ENCODE measurements around the gene RPL36AL. TPM values are rescaled to one million over a fixed set of nuclear protein-coding genes. Genes with fewer than 3 reads are reported as not detected.

RPL36AL gene
- total and polyA plus RNA-seq, 3 experiments from 2014 or later = 236 to 709 (median 273) TPM

DNA sequence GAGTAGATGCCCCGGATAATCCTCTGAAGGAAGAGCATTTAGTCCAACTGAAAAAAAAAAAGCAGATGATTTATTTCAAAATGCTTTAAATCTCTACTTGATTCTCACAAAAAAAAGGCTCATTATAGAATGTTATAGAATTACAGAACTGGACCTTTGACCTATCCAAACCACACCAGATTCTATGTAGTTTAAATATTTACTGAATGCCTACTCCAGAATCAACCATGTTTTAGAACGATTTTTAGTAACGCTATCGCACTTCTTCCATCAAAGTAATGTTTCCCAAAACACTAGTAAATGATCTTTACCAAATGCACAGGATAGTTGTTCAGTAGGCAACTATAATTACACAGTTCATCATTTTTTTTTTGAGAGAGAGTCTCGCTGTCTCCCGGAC, 36.8 kb downstream of the RPL36AL start:
- CTCF ChIA-PET = interaction anchor here (4.7 kb wide), 1 partner anchor 37 kb away, joined by 44 read pairs; the partner anchor contains the start of genes MGAT2 and RPL36AL
- H3K27ac ChIP-seq (ENCODE audit: low read depth, low read length) = no peak overlapping the region
- peaks cover 60 to 81% (median 66%) of the 10 kb centered on the region in 3 donors for H3K4me1 Mint-ChIP-seq

GRCh38 chr14:49582113-49582977, 38.1 kb downstream of the RPL36AL start:
- H3K27me3 ChIP-seq (ENCODE audit: insufficient read depth, low read length, poor library complexity, severe bottlenecking) = no peaks in the 10 kb centered on the region
- H3K4me1 Mint-ChIP-seq = peaks cover 65 to 90% (median 73%) of the 10 kb centered on the region in 3 donors
- no peak overlapping the region for H3K27ac ChIP-seq (ENCODE audit: low read depth, low read length)
- POLR2A ChIA-PET = no interaction called here
- H3K4me3 Mint-ChIP-seq = peak overlapping the region in 6 of 7 donors; percentile 4 to 37 (median 22)
- H3K27me3 Mint-ChIP-seq = peaks cover 0 to 9% of the 10 kb centered on the region in 2 donors
- peaks cover 36% of the 10 kb centered on the region for H3K4me1 ChIP-seq (ENCODE audit: insufficient read depth, low read length)
- peaks cover 0 to 4% (median 3%) of the 10 kb centered on the region in 5 donors for H3K9me3 Mint-ChIP-seq
- peaks cover 10 to 70% (median 23%) of the 10 kb centered on the region in 3 donors for H3K36me3 Mint-ChIP-seq
- CTCF ChIA-PET = interaction anchor here (0.6 kb wide), 1 partner anchor 45 kb away, joined by 5 read pairs; no protein-coding TSS in a partner anchor
- DNase-seq = peak in 1 of 5 donors; percentile 11
- H3K4me3 ChIP-seq (ENCODE audit: low read length) = no peak overlapping the region
- H3K9me3 ChIP-seq (ENCODE audit: low read length) = no peaks in the 10 kb centered on the region
- peaks cover 17% of the 10 kb centered on the region for H3K36me3 ChIP-seq (ENCODE audit: insufficient read depth, low read length)
- H3K27ac Mint-ChIP-seq = peak overlapping the region; percentile 21 to 100 (median 82)

More for the DNA sequence above, 36.8 kb downstream of the RPL36AL start:
- POLR2A ChIA-PET = interaction anchor here (0.7 to 4.1 kb wide), 2 partner anchors 52 to 184 kb away, joined by 4 to 28 read pairs; partner anchors contain the start of genes DNAAF2 and KLHDC2
- Mint-ChIP-seq H3K4me3 (peak overlapping the region; percentile 87 to 96 (median 92)), H3K27ac (peak overlapping the region; percentile 92 to 100 (median 98)), H3K27me3 (peaks cover 0 to 9% of the 10 kb centered on the region in 2 donors), H3K9me3 (peaks cover 0 to 4% (median 3%) of the 10 kb centered on the region in 5 donors), H3K36me3 (peaks cover 10 to 62% (median 20%) of the 10 kb centered on the region in 3 donors)
- H3K27me3 ChIP-seq (ENCODE audit: insufficient read depth, low read length, poor library complexity, severe bottlenecking) = no peaks in the 10 kb centered on the region
- H3K9me3 ChIP-seq (ENCODE audit: low read length) = no peaks in the 10 kb centered on the region
- peaks cover 12% of the 10 kb centered on the region for H3K36me3 ChIP-seq (ENCODE audit: insufficient read depth, low read length)
- DNase-seq = no peak
- H3K4me3 ChIP-seq (ENCODE audit: low read length) = no peak overlapping the region
- H3K4me1 ChIP-seq (ENCODE audit: insufficient read depth, low read length) = peaks cover 36% of the 10 kb centered on the region

DNA sequence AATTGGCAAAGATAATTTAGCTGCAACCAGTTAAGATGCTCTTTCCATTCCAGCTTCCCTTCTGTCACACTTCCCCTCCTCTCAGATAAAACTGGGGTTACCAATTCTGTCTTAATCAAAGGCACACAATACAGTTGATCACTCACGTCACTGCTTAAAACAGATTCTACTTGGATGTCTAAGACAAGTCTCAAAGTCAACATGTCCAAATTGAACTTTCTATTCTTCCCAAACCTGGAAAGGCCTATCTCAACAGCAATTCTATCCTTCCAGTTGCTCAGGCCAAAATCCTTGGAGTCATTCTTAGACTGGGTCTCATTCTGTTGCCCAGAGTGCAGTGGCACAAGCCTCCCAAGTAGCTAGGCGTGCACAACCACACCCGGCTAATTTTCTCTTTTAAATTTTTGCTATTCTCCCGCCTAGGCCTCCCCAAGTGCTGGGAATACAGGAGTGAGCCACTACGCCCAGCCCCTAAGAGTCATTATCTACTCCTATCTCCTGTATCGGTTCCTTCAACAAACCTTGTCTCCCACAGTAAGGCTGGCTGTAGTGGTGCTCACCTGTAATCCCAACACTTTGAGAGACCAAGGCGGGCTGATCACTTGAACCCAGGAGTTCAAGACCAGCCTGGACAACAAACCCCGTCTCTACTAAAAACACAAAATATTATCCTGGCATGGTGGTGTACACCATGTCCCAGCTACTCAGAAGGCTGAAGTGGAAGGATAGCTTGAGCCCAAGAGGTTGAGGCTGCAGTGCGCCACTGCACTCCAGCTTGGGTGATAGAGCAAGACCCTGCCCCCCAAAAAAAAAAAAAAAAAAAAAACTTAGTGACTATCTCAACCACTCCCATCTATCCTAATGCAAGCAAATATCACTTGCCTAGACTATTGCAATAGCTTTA, 39.0 kb downstream of the RPL36AL start:
- no peak overlapping the region for H3K27ac ChIP-seq (ENCODE audit: low read depth, low read length)
- peaks cover 0 to 4% (median 3%) of the 10 kb centered on the region in 5 donors for H3K9me3 Mint-ChIP-seq
- H3K36me3 ChIP-seq (ENCODE audit: insufficient read depth, low read length) = peaks cover 20% of the 10 kb centered on the region
- no peaks in the 10 kb centered on the region for H3K9me3 ChIP-seq (ENCODE audit: low read length)
- peaks cover 36% of the 10 kb centered on the region for H3K4me1 ChIP-seq (ENCODE audit: insufficient read depth, low read length)
- H3K4me1 Mint-ChIP-seq = peaks cover 60 to 83% (median 69%) of the 10 kb centered on the region in 3 donors
- no peak overlapping the region for H3K4me3 ChIP-seq (ENCODE audit: low read length)
- peak overlapping the region in 7 of 8 donors; percentile 23 to 99 (median 71) for H3K27ac Mint-ChIP-seq
- H3K36me3 Mint-ChIP-seq = peaks cover 10 to 75% (median 28%) of the 10 kb centered on the region in 3 donors
- H3K27me3 Mint-ChIP-seq = peaks cover 0 to 5% of the 10 kb centered on the region in 2 donors
- POLR2A ChIA-PET = no interaction called here
- peak overlapping the region in 3 of 7 donors; percentile 6 to 20 (median 14) for H3K4me3 Mint-ChIP-seq
- H3K27me3 ChIP-seq (ENCODE audit: insufficient read depth, low read length, poor library complexity, severe bottlenecking) = no peaks in the 10 kb centered on the region
- no peak for DNase-seq
- CTCF ChIA-PET = no interaction called here

- Histone ChIP-seq H3K9me3 (ENCODE audit: low read length) (no peaks in the 10 kb centered on the region), H3K4me3 (ENCODE audit: low read length) (no peak overlapping the region), H3K4me1 (ENCODE audit: insufficient read depth, low read length) (peaks cover 36% of the 10 kb centered on the region), H3K36me3 (ENCODE audit: insufficient read depth, low read length) (peaks cover 20% of the 10 kb centered on the region), H3K27ac (ENCODE audit: low read depth, low read length) (no peak overlapping the region), H3K27me3 (ENCODE audit: insufficient read depth, low read length, poor library complexity, severe bottlenecking) (no peaks in the 10 kb centered on the region)
- peaks cover 3 to 65% (median 25%) of the 10 kb centered on the region in 3 donors for H3K36me3 Mint-ChIP-seq
- peak overlapping the region in 7 of 8 donors; percentile 7 to 78 (median 36) for H3K27ac Mint-ChIP-seq
- ChIA-PET POLR2A (no interaction called here), CTCF (no interaction called here)
- no peak overlapping the region for H3K4me3 Mint-ChIP-seq
- H3K27me3 Mint-ChIP-seq = no peaks in the 10 kb centered on the region
- H3K9me3 Mint-ChIP-seq = no peaks in the 10 kb centered on the region
- peaks cover 54 to 67% (median 59%) of the 10 kb centered on the region in 3 donors for H3K4me1 Mint-ChIP-seq
- DNase-seq = no peak
These were observed 40.6 kb downstream of the RPL36AL start for GRCh38 chr14:49579841-49580240.

GRCh38 chr14:49578141-49578540, 42.3 kb downstream of the RPL36AL start:
- peaks cover 21% of the 10 kb centered on the region for H3K4me1 ChIP-seq (ENCODE audit: insufficient read depth, low read length)
- no peak overlapping the region for H3K4me3 ChIP-seq (ENCODE audit: low read length)
- no peak overlapping the region for H3K4me3 Mint-ChIP-seq
- DNase-seq = no peak
- H3K27me3 Mint-ChIP-seq = no peaks in the 10 kb centered on the region
- H3K27ac Mint-ChIP-seq = peak overlapping the region in 5 of 8 donors; percentile 2 to 72 (median 41)
- H3K36me3 Mint-ChIP-seq = peaks cover 0 to 62% (median 28%) of the 10 kb centered on the region in 3 donors
- H3K9me3 ChIP-seq (ENCODE audit: low read length) = no peaks in the 10 kb centered on the region
- H3K36me3 ChIP-seq (ENCODE audit: insufficient read depth, low read length) = peaks cover 16% of the 10 kb centered on the region
- H3K4me1 Mint-ChIP-seq = peaks cover 37 to 50% (median 42%) of the 10 kb centered on the region in 3 donors
- H3K27ac ChIP-seq (ENCODE audit: low read depth, low read length) = no peak overlapping the region
- POLR2A ChIA-PET = no interaction called here
- no peaks in the 10 kb centered on the region for H3K27me3 ChIP-seq (ENCODE audit: insufficient read depth, low read length, poor library complexity, severe bottlenecking)
- CTCF ChIA-PET = no interaction called here
- H3K9me3 Mint-ChIP-seq = no peaks in the 10 kb centered on the region

- peaks cover 6% of the 10 kb centered on the region for H3K9me3 ChIP-seq (ENCODE audit: low read length)
- H3K36me3 ChIP-seq (ENCODE audit: insufficient read depth, low read length) = peaks cover 16% of the 10 kb centered on the region
- Mint-ChIP-seq H3K9me3 (peaks cover 0 to 5% (median 3%) of the 10 kb centered on the region in 5 donors), H3K27me3 (no peaks in the 10 kb centered on the region), H3K27ac (no peak overlapping the region), H3K36me3 (peaks cover 14 to 50% (median 17%) of the 10 kb centered on the region in 3 donors), H3K4me1 (peaks cover 6 to 13% (median 7%) of the 10 kb centered on the region in 3 donors), H3K4me3 (no peak overlapping the region)
- CTCF ChIA-PET = no interaction called here
- POLR2A ChIA-PET = no interaction called here
- H3K27ac ChIP-seq (ENCODE audit: low read depth, low read length) = no peak overlapping the region
- no peaks in the 10 kb centered on the region for H3K4me1 ChIP-seq (ENCODE audit: insufficient read depth, low read length)
- no peak for DNase-seq
- no peaks in the 10 kb centered on the region for H3K27me3 ChIP-seq (ENCODE audit: insufficient read depth, low read length, poor library complexity, severe bottlenecking)
- H3K4me3 ChIP-seq (ENCODE audit: low read length) = no peak overlapping the region
These were observed 46.4 kb downstream of the RPL36AL start for GRCh38 chr14:49574038-49574437.

DNA sequence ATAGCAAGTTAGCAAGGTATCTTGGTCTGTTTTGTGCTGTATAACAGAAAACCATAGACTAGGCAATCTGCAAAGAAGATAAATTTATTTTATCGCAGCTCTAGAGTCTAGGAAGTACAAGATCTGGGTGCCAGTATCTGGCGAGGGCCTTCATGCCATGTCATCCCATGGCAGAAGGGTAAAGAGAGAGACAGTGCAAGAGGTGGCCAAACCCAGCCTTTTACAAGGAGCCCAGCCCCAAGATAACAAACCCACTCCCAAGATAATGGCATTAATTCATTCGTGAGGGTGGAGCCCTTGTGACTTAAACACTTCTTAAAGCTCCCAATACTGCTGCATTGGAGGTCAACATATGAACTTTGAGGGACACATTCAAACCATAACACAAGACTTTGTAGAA, 51.1 kb downstream of the RPL36AL start:
- Histone ChIP-seq H3K9me3 (ENCODE audit: low read length) (peaks cover 6% of the 10 kb centered on the region), H3K27me3 (ENCODE audit: insufficient read depth, low read length, poor library complexity, severe bottlenecking) (no peaks in the 10 kb centered on the region), H3K4me1 (ENCODE audit: insufficient read depth, low read length) (no peaks in the 10 kb centered on the region), H3K4me3 (ENCODE audit: low read length) (no peak overlapping the region), H3K36me3 (ENCODE audit: insufficient read depth, low read length) (peaks cover 7% of the 10 kb centered on the region), H3K27ac (ENCODE audit: low read depth, low read length) (no peak overlapping the region)
- ChIA-PET POLR2A (no interaction called here), CTCF (no interaction called here)
- DNase-seq = no peak
- peaks cover 6 to 21% (median 14%) of the 10 kb centered on the region in 3 donors for H3K36me3 Mint-ChIP-seq
- peaks cover 0 to 5% (median 3%) of the 10 kb centered on the region in 5 donors for H3K9me3 Mint-ChIP-seq
- no peaks in the 10 kb centered on the region for H3K27me3 Mint-ChIP-seq
- H3K4me3 Mint-ChIP-seq = no peak overlapping the region
- H3K27ac Mint-ChIP-seq = no peak overlapping the region
- H3K4me1 Mint-ChIP-seq = no peaks in the 10 kb centered on the region

Data from CD8-positive, alpha-beta memory T cell (primary cell).